Measurements from ENCODE around the gene PRAMEF6. TPM values are rescaled to one million over a fixed set of nuclear protein-coding genes. Genes with fewer than 3 reads are reported as not detected.
"Not testable (repeated sequence)": the region's sequence is repeated elsewhere in the genome, so short reads cannot be mapped to it uniquely, and the experiment has no call there.

Gene PRAMEF6
- not detected for total RNA-seq

- H3K4me3 ChIP-seq; H3K9me3 ChIP-seq; H3K27ac ChIP-seq; H3K4me1 ChIP-seq (ENCODE audit: control insufficient read depth in 1 of 2, low read depth in 2 of 2); ATAC-seq (ENCODE audit: insufficient number of reproducible peaks, low FRiP score, low read depth); H3K27me3 ChIP-seq (replicated peaks; ENCODE audit: insufficient read depth); H3K36me3 ChIP-seq; DNase-seq (ENCODE audit: low spot score): not testable (repeated sequence)
Observed at GRCh38 chr1:12947480-12947879, at the start of gene PRAMEF6. TSS of gene PRAMEF6 (minus strand) at chr1:12947580. CDS start at chr1:12942518, 5,062 bp downstream.

DNA sequence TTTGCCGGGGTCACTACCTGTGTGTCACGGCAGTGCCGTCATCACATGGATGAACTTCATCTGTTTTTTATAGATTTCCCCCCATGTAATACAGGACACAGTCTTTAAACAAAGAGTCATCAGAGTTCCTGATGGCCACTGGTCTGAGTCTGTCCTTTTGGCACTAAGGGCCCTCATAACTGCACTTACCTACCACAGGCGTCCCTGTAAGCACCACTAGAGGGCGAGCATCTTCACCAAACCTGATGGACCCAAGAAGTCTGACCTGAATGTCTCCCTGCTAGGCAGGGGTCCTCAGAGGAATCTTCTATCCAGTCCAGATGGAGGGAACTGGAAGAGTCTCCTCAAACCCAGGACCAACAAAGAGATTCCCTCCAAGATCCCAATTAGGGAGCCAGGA lies 23.0 kb downstream of the PRAMEF6 start:
- not testable (repeated sequence) for H3K27me3 ChIP-seq (replicated peaks; ENCODE audit: insufficient read depth); DNase-seq (ENCODE audit: low spot score); H3K27ac ChIP-seq; ATAC-seq (ENCODE audit: insufficient number of reproducible peaks, low FRiP score, low read depth); H3K4me3 ChIP-seq; H3K9me3 ChIP-seq; H3K36me3 ChIP-seq; H3K4me1 ChIP-seq (ENCODE audit: control insufficient read depth in 1 of 2, low read depth in 2 of 2)

DNA sequence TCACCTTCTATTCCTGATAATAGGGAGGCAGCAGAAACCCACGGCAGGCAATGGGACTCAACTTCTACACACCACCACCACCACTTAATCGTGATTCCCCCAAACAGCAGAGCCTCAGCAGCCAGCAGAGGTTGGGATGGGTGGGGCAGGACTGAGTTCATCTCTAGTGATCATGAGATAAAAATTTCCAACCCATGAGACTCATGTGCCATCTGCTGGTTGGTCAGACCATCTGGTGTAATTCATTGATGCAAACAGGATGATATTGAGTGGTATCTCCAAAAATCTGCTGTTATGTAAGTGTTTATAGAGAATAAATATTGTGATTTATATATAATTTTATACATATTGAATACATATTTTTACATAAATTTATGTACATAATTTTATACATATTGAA lies 25.6 kb downstream of the PRAMEF6 start:
- H3K4me3 ChIP-seq; H3K4me1 ChIP-seq (ENCODE audit: control insufficient read depth in 1 of 2, low read depth in 2 of 2); H3K27me3 ChIP-seq (replicated peaks; ENCODE audit: insufficient read depth); ATAC-seq (ENCODE audit: insufficient number of reproducible peaks, low FRiP score, low read depth); DNase-seq (ENCODE audit: low spot score); H3K9me3 ChIP-seq; H3K36me3 ChIP-seq; H3K27ac ChIP-seq: not testable (repeated sequence)

GRCh38 chr1:12916310-12916709 lies 31.1 kb downstream of the PRAMEF6 start, which contains the start of gene PRAMEF7:
TSS of gene PRAMEF7 (plus strand) at chr1:12916610. CDS start at chr1:12917693, 1,083 bp downstream.
- not testable (repeated sequence) for H3K9me3 ChIP-seq; H3K4me1 ChIP-seq (ENCODE audit: control insufficient read depth in 1 of 2, low read depth in 2 of 2); H3K27me3 ChIP-seq (replicated peaks; ENCODE audit: insufficient read depth); H3K27ac ChIP-seq; DNase-seq (ENCODE audit: low spot score); H3K36me3 ChIP-seq; ATAC-seq (ENCODE audit: insufficient number of reproducible peaks, low FRiP score, low read depth); H3K4me3 ChIP-seq

DNA sequence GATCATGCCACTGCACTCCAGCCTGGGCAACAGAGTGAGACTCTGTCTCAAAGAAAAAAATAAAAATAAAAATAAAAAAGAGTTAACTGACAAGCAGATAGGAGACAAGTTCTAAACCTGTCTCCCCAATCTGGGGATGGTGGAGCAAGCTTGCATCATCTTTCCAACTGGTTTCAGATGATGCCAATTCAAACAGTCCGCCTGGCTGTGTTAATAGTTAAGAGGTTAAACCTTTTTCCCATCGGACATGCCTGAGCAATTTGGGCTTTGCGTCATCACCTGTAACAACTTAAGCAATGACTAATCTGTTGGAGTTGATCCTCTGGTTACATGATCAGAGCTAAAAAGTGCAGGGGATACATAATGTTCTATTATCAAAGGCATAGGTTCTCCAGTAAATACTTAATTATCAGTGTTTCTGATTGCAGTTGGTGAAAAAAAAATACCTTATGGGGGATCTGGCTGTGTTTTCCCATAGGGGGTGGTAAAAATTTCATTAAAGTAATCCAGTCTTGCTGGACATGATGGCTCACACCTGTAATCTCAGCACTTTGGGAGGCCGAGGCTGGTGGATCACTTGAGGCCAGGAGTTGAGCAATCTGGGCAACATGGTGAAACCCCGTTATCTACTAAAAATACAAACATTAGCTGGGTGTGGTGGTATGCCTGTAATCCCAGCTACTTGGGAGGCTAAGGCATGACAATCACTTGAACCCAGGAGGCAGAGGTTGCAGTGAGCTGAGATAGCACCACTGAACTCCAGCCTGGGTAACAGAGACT lies 43.4 kb downstream of the PRAMEF6 start:
- not testable (repeated sequence) for H3K9me3 ChIP-seq; ATAC-seq (ENCODE audit: insufficient number of reproducible peaks, low FRiP score, low read depth); H3K27ac ChIP-seq; H3K27me3 ChIP-seq (replicated peaks; ENCODE audit: insufficient read depth); H3K4me3 ChIP-seq; H3K4me1 ChIP-seq (ENCODE audit: control insufficient read depth in 1 of 2, low read depth in 2 of 2); H3K36me3 ChIP-seq; DNase-seq (ENCODE audit: low spot score)

DNA sequence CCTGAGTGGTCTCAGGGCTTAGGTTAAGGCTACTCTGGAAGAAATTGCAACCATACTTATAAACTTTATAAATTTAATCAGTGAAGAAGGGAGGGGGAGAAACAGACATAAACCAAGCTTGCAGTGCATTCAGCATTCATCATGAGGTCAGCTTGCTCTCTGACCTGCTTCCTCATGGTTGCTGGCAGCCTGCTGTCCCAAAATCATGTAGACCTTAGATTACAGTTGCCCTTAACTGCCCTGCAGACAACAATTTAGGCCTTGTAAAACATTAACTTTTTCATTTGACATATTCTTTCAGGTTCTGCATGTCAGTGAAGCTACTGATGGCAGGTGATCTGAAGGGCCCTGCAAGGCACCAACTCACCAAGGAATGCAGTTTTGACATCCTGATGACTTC lies 48.2 kb downstream of the PRAMEF6 start:
- not testable (repeated sequence) for H3K4me1 ChIP-seq (ENCODE audit: control insufficient read depth in 1 of 2, low read depth in 2 of 2); H3K27ac ChIP-seq; DNase-seq (ENCODE audit: low spot score); H3K9me3 ChIP-seq; H3K4me3 ChIP-seq; H3K36me3 ChIP-seq; H3K27me3 ChIP-seq (replicated peaks; ENCODE audit: insufficient read depth); ATAC-seq (ENCODE audit: insufficient number of reproducible peaks, low FRiP score, low read depth)

- not testable (repeated sequence) for H3K36me3 ChIP-seq; H3K27me3 ChIP-seq (replicated peaks; ENCODE audit: insufficient read depth); DNase-seq (ENCODE audit: low spot score); H3K9me3 ChIP-seq; H3K27ac ChIP-seq; ATAC-seq (ENCODE audit: insufficient number of reproducible peaks, low FRiP score, low read depth); H3K4me1 ChIP-seq (ENCODE audit: control insufficient read depth in 1 of 2, low read depth in 2 of 2); H3K4me3 ChIP-seq
Observed at GRCh38 chr1:12898170-12898569, 49.2 kb downstream of the PRAMEF6 start, which contains the start of gene PRAMEF10. TSS of gene PRAMEF10 (minus strand) at chr1:12898270. CDS start at chr1:12895847, 2,423 bp downstream.

Other genes with a start within 250 kb of the PRAMEF6 start
- gene AADACL3, start 231.5 kb downstream of the PRAMEF6 start, total RNA-seq = not detected
- gene CFAP107, start 201.4 kb downstream of the PRAMEF6 start, total RNA-seq = not detected
- not detected for gene PRAMEF12, start 173.8 kb downstream of the PRAMEF6 start, total RNA-seq
- gene PRAMEF1, start 156.2 kb downstream of the PRAMEF6 start, total RNA-seq = not detected
- not detected for gene PRAMEF11, start 116.2 kb downstream of the PRAMEF6 start, total RNA-seq
- gene HNRNPCL1, start 98.9 kb downstream of the PRAMEF6 start, total RNA-seq = not detected
- gene PRAMEF2, start 90.5 kb downstream of the PRAMEF6 start, total RNA-seq = not detected
- not detected for gene PRAMEF4, start 61.4 kb downstream of the PRAMEF6 start, total RNA-seq
- gene PRAMEF10, start 49.3 kb downstream of the PRAMEF6 start, total RNA-seq = not detected
- gene PRAMEF7, start 31.0 kb downstream of the PRAMEF6 start, total RNA-seq = not detected
- not detected for gene PRAMEF27, start 109.0 kb upstream of the PRAMEF6 start, total RNA-seq
- not detected for gene HNRNPCL3, start 113.2 kb upstream of the PRAMEF6 start, total RNA-seq
- gene PRAMEF25, start 123.2 kb upstream of the PRAMEF6 start, total RNA-seq = not detected
- not detected for gene HNRNPCL2, start 169.3 kb upstream of the PRAMEF6 start, total RNA-seq
- gene PRAMEF26, start 208.4 kb upstream of the PRAMEF6 start, total RNA-seq = not detected
- gene HNRNPCL4, start 218.1 kb upstream of the PRAMEF6 start, total RNA-seq = not detected
- not detected for gene PRAMEF9, start 224.3 kb upstream of the PRAMEF6 start, total RNA-seq

All from thoracic aorta (tissue), 2 donors.